DMS79 treated with DMSO at 0.1 percent for 48 hours (cell line): ENCODE measurements around the gene ELL2.
"Not testable (repeated sequence)": the region's sequence is repeated elsewhere in the genome, so short reads cannot be mapped to it uniquely, and the experiment has no call there.

Experiments
- DNase-seq: peaks from one replicate; lab custom pipeline; 2025; lab: John Stamatoyannopoulos, UW

ELL2 gene

GRCh38 chr5:95907740-95908706 is 53.6 kb downstream of the ELL2 start:
- no peak for DNase-seq

- no peak for DNase-seq
These were observed 54.5 kb downstream of the ELL2 start for GRCh38 chr5:95907067-95907705.

DNA sequence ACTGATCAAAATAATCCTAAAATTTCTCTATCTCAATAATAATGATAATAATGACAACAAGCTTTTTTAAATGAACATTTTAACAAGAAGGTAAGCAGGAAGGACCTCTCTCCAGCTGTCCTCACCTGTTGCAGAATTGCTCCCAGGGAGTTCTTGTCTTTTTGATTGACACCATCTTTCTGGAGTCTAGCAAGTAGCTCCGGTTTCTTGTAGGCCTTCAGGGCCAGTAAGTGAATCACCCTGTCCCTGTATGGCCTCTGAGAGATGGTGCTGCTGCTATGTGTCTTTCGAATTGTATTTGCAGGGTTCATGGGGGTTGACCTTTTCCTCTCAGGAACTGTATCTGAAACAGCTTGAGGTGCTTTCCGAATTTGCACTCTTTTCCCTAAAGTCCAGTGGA is 55.3 kb downstream of the ELL2 start:
- DNase-seq, result not testable (repeated sequence)

GRCh38 chr5:95904827-95905226 is 56.8 kb downstream of the ELL2 start:
- no peak for DNase-seq

GRCh38 chr5:95903838-95904237 is 57.8 kb downstream of the ELL2 start:
- DNase-seq, result no peak

DNA sequence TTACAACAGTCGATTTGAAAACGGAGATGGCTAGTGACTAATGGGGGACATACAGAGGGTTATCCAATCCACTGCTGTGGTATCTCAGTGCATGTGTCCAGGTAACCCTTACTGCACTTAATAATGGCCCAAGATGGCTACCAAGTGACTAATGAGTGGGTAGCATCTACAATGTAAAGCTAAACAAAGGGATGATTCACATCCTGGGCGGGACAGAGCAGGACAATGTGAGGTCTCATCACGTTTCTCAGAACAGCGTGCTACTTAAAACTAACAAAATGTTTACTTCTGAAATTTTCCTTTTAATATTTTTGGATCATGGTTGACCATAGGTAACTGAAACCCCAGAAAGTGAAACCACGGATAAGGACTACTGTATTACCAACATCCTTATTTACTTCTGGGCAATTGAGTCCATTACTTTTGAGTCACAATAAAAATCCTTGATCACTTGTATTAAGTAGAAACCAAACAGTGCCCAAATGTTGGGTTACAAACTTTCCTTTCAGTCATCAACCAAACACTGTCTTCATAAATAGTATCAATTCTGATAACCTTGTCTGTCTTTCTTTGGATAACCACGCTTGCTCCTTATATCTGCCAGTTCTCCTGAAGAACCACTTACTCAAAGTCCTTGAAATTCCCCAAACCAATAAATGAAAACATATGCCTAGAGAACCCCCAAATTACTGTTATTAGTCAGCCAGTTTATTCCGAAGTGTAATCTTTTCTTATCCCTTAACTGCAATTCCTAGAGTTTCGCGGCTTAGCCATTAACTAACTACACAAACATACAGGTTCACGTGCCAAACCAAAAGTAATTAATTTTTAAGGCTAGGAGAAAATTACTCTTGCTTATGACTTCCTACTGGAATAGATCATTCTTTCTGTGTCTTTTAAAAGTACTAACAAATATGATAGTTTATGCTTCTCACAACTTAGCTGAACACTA is 59.7 kb downstream of the ELL2 start:
- no peak for DNase-seq

- DNase-seq, result no peak
These were observed 61.2 kb downstream of the ELL2 start for GRCh38 chr5:95900383-95900958.

- no peak for DNase-seq
These were observed 61.8 kb downstream of the ELL2 start for GRCh38 chr5:95899829-95900228.

DNA sequence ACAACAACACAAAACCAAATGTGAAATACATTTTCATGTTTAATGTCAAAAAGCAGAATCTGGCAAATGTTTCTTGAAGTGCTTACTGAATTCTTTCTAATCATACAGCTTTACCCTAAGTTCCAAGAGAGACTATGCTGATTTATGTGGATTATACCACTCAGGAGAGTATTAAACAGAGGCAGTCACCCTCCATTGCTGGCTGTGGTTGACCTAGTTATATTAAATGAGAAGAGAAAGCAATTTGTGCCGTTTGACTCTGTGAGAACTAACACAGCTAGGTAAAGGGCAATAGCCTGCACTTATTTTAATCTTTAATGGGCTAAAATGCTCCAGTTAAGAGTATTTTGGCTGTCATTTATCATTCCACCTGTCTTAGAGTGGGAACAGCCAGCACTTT is 62.6 kb downstream of the ELL2 start:
- DNase-seq, result no peak

DNA sequence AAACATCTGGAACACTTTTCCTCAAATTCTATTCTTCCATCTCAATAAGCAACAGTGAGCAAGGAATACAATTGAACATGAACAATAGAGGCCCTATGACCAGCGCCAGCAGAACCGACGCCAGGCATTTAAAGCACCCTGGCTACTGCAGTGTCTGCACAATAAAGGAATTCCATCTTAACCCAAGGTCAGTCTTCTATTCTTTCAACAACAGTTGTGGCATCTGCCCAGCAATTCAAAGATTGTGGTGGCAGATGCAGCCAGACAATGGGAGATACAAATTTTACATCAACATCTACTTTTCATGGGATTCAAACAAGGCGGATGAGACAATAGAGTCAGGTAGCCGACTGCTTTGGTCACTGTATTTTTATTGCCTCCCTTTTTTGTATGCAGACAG is 65.9 kb downstream of the ELL2 start:
- no peak for DNase-seq

GRCh38 chr5:95895251-95895650 is 66.4 kb downstream of the ELL2 start:
- no peak for DNase-seq

DNA sequence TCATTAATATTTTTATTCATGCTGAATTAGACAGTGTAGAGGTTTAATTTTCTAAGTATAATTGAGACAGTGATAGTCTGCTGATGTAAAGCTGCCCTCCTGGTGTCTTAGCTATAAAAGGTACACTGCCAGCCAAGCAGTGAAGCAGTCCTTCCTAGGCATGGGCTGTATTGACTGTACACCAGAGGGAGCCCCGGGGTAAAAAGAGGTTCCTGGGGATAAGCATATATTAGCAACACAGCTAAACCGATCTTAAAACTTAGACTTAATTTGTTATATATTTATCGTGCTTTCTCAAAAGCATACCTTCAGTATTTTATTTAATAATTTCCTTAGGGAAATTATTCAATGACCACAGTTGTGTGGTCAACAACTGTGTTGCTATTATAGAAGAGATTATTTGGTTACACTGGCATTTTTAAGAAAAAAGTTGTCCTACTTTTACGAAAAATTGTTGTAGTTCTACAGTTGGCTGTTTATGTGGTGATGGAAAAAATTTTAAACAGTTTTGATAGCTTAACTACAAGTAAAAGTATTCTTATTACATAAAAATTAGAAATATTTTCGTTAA is 68.8 kb downstream of the ELL2 start:
- DNase-seq, result no peak

DNA sequence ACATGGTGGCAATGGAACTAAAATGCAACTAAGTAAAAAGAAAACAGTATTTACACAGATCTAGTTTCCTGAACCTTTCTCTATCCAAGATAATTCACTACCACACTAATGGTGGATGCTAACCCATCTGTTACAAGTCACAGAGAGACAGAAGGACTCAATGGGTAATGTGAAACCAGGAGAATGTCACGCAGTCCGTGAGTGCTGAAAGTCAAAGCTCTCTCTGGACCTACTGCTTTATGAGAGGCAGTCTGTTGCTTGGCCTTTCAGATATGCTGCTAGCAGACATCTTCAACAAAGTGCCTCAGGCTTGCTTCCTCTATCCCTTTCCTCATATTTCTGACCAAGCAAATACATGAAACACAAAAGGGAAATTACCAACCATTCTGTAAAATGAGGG is 70.2 kb downstream of the ELL2 start:
- no peak for DNase-seq

DNA sequence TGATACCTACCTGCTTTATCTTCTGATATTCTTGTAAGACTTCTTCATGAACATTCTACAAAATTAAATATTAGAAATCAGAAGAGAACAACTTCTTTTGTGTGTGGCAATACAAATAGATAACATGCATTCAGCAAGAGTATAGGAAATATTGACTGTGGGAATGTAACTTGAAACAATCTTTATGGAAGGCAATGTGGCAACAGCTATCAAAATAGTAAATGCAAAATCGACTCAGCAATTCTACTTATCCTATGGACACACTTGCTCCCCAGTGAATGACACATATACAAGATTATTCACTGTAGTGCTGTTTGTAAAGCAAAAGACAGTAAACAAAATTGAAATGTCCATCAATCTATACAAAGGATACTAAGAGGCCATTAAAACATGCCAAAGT is 72.6 kb downstream of the ELL2 start:
- no peak for DNase-seq

GRCh38 chr5:95887977-95888376 is 73.7 kb downstream of the ELL2 start:
- DNase-seq, result no peak

- DNase-seq, result no peak
These were observed 75.2 kb downstream of the ELL2 start for GRCh38 chr5:95886340-95887044.

DNA sequence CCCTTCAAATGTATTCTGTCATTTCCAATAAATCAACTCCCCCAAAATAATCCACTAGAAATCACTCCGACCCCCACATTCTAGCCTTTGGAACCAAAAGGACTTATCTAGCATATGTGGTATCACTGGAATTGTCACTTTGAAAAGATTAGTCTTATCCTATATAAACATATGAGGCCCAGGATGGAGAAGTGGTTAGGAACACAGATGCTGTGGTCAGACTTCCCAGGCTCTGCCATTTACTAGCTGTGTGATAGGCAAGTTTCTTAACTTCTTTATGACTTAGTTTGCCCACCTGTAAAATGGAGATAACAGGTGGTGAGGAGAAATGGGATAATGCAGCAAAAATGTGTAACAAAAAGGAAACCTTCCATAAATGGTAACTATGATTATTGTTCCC is 77.1 kb downstream of the ELL2 start:
- DNase-seq, result no peak

DNA sequence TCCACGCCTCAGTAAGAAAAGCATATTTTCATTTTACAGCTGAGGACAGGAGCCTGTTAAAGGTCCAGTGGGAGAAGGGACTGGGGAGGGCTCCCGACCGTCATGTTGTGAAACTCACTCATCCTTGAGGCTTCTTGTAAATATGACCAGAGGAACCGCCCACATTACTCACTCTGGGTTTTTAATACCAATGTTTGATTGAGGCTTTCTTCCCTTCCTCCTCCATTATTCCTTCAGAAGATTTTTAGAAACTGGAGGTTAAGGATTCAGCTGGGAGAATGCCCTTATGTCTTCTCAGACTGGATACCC is 77.7 kb downstream of the ELL2 start:
- no peak for DNase-seq

GRCh38 chr5:95883185-95884016 is 78.2 kb downstream of the ELL2 start:
- DNase-seq, result no peak

- DNase-seq, result no peak
These were observed 79.8 kb downstream of the ELL2 start for GRCh38 chr5:95881833-95882232.
